ENCODE data around the gene GNG2. TPM values are rescaled to one million over a fixed set of nuclear protein-coding genes. Genes with fewer than 3 reads are reported as not detected.

GNG2 gene
- total and polyA plus RNA-seq, 11 donors, result 3.1 to 29.2 (median 7.0) TPM

DNA sequence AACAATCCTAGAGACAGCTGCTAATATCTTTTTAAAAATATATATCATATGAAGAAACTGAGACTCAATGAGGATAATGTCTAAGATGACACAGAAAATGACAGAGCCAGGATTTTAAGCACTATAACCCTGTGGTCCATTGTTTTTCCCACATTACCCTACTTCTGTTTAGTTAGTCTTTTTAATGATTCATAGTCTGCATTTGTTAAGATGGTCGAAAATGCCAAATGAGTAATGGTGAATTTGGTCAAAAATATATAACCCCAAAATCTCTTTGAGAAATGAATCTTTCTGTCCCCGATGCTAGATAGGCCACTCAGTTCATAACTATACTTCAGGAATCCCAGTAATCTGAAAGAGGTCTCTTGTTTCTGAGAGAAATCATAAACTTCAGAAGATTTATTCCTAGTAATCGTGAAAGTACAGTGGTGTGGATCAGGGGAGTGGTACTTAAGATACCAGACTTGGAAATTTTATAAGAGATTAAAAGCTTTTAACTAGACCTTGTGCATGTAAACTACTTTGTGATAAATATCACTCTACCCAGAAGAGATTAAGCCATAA is 139.7 kb downstream of the GNG2 start:
- DNase-seq (no peak), ATAC-seq (peak in 1 of 4 donors; percentile 16)
- intact Hi-C loops (cut with DNase I), result loop anchor here in 2 of 10 donors (5.0 kb wide), 2 partner anchors 67 to 72 kb away; partner anchors contain the start of gene NID2 (in 1 of the 2)
- Histone ChIP-seq H3K27ac (peak overlapping the region in 3 of 12 donors; percentile 12 to 29 (median 19)), H3K27me3 (no peaks in the 10 kb centered on the region), H3K9me3 (no peaks in the 10 kb centered on the region), H3K4me3 (no peak overlapping the region), H3K36me3 (peaks cover 0 to 90% (median 82%) of the 10 kb centered on the region in 9 donors), H3K4me1 (peaks cover 7 to 54% (median 34%) of the 10 kb centered on the region in 12 donors)
- WGBS, 4 donors, result 52 to 71% (median 68%) methylated on average over 3 of the region's 3 CpGs
- no peak for TF ChIP-seq POLR2A (IDR thresholded peaks at IDR 0.05)
- TF ChIP-seq, protein P1, sequence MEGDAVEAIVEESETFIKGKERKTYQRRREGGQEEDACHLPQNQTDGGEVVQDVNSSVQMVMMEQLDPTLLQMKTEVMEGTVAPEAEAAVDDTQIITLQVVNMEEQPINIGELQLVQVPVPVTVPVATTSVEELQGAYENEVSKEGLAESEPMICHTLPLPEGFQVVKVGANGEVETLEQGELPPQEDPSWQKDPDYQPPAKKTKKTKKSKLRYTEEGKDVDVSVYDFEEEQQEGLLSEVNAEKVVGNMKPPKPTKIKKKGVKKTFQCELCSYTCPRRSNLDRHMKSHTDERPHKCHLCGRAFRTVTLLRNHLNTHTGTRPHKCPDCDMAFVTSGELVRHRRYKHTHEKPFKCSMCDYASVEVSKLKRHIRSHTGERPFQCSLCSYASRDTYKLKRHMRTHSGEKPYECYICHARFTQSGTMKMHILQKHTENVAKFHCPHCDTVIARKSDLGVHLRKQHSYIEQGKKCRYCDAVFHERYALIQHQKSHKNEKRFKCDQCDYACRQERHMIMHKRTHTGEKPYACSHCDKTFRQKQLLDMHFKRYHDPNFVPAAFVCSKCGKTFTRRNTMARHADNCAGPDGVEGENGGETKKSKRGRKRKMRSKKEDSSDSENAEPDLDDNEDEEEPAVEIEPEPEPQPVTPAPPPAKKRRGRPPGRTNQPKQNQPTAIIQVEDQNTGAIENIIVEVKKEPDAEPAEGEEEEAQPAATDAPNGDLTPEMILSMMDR (IDR thresholded peaks at IDR 0.05), result no peak

DNA sequence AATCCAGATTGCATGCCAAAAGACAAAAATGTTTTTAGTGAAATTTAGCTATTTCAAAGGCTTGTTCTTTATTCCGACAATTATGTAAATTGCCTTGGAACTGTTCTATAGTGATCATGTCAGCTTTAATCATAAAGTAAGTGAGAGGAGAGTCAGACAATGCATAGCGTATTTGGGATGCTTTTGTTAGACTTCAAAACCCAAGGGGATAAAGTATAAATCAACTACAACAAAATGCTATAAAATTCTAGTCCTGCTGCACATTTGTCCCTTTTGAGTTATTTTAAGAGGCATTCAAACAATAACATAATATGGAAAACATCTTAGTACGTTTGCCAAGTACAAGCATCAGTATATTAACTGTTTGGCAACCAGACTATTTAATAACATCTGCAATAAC is 140.3 kb downstream of the GNG2 start:
- H3K4me1 ChIP-seq, result peaks cover 7 to 52% (median 34%) of the 10 kb centered on the region in 12 donors
- no peak for ATAC-seq

DNA sequence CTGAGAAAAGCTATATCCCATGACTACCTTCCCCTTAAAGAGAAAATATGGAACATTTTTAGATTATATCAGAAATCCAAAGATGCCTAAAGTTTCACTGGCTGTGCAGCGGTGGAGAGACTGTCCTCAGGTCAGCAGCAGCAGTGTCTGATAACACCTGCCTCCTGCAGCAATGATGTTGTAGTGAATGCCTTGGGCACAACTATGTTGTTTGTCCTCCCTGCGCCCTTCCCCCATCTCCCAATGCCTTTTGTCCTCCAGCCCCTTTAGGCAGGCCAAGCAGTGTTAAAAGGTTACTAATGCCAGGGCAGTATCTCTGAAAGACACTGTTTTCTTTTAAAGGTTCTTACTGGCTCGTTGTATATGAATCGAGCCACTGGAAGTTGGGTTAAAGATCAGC is 142.1 kb downstream of the GNG2 start:
- H3K9me3 ChIP-seq, result no peaks in the 10 kb centered on the region
- intact Hi-C loops (cut with DNase I), result loop anchor here in 2 of 10 donors (5.0 kb wide), 2 partner anchors 65 to 70 kb away; partner anchors contain the start of gene NID2 (in 1 of the 2)
- peaks cover 7 to 58% (median 27%) of the 10 kb centered on the region in 12 donors for H3K4me1 ChIP-seq
- TF ChIP-seq, protein P1 (IDR thresholded peaks at IDR 0.05), result no peak
- no peak for TF ChIP-seq POLR2A (IDR thresholded peaks at IDR 0.05)
- no peaks in the 10 kb centered on the region for H3K27me3 ChIP-seq
- WGBS, 4 donors, result 51 to 68% (median 65%) methylated on average over 4 of the region's 4 CpGs
- H3K27ac ChIP-seq, result peak overlapping the region in 11 of 12 donors; percentile 21 to 79 (median 57)
- DNase-seq, result no peak
- ATAC-seq, result peak; percentile 21 to 59 (median 49)
- peaks cover 4 to 100% (median 98%) of the 10 kb centered on the region in 9 donors for H3K36me3 ChIP-seq
- H3K4me3 ChIP-seq, result no peak overlapping the region

More for the DNA sequence above, 140.3 kb downstream of the GNG2 start:
- H3K9me3 ChIP-seq, result no peaks in the 10 kb centered on the region
- H3K36me3 ChIP-seq, result peaks cover 0 to 90% (median 82%) of the 10 kb centered on the region in 9 donors
- intact Hi-C loops (cut with DNase I), result loop anchor here in 2 of 10 donors (5.0 kb wide), 2 partner anchors 67 to 72 kb away; partner anchors contain the start of gene NID2 (in 1 of the 2)
- 39 to 53% (median 46%) methylated on average over 3 of the region's 3 CpGs for WGBS, 4 donors
- H3K4me3 ChIP-seq, result no peak overlapping the region
- no peaks in the 10 kb centered on the region for H3K27me3 ChIP-seq
- TF ChIP-seq, protein P1 (IDR thresholded peaks at IDR 0.05), result no peak
- no peak for TF ChIP-seq POLR2A (IDR thresholded peaks at IDR 0.05)
- H3K27ac ChIP-seq, result peak overlapping the region in 1 of 12 donors; percentile 19
- no peak for DNase-seq

DNA sequence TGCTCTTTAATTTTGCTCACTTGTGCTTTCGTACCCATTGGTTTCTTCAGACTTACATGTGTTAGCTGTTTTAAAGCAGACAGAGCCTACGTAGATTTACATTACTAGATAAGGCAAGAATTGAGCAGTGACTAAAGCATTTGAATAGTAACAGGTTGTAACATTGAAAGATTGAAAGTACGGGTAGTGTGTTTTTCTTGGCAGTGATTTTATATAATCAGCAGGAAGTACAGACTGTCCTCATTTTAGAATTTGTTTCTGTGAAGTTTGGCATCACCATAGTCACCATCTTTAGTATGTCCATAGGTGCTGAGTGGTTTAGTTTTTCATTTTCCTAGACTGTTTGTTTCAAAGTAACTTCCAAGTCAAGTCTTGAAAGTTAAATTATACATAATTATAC is 142.9 kb downstream of the GNG2 start:
- TF ChIP-seq, protein P1 (IDR thresholded peaks at IDR 0.05), result no peak
- TF ChIP-seq POLR2A (IDR thresholded peaks at IDR 0.05), result no peak
- H3K36me3 ChIP-seq, result peaks cover 4 to 100% (median 98%) of the 10 kb centered on the region in 9 donors
- H3K4me3 ChIP-seq, result no peak overlapping the region
- H3K9me3 ChIP-seq, result no peaks in the 10 kb centered on the region
- ATAC-seq (peak; percentile 71 to 89 (median 84)), DNase-seq (no peak)
- intact Hi-C loops (cut with DNase I), result loop anchor here in 2 of 10 donors (5.0 kb wide), 2 partner anchors 64 to 69 kb away; partner anchors contain the start of gene NID2 (in 1 of the 2)
- peak overlapping the region; percentile 21 to 79 (median 56) for H3K27ac ChIP-seq
- H3K27me3 ChIP-seq, result no peaks in the 10 kb centered on the region
- H3K4me1 ChIP-seq, result peaks cover 7 to 58% (median 27%) of the 10 kb centered on the region in 12 donors
- WGBS, 4 donors, result 17 to 31% (median 26%) methylated on average over 3 of the region's 3 CpGs
